Kidney (tissue), 14 donors: ENCODE measurements around the gene NFYC. TPM values are rescaled to one million over a fixed set of nuclear protein-coding genes. Genes with fewer than 3 reads are reported as not detected.

ENCODE experiments used
- DNase-seq, 5 donors: peaks; one replicate each; pipeline ENCODE4 v3.0.0-alpha.2; 2013 to 2020
- FAIRE-seq: peaks from 2 replicates; lab custom pipeline; 2012; peaks lifted over from hg19 to GRCh38; lab: Jason Lieb, UNC
- H3K27ac ChIP-seq, 2 donors: one replicate each; pipeline ENCODE4 v1.7.0; 2013; ENCODE audit warnings: low read depth in 2 of 2, low read length in 2 of 2, inconsistent platforms in 1 of 2
- H3K27me3 ChIP-seq: one replicate; pipeline ENCODE4 v1.7.1; 2013; ENCODE audit warnings: low read length, inconsistent platforms; ENCODE audit not compliant: control insufficient read depth, insufficient read depth
- H3K36me3 ChIP-seq, 3 donors: one replicate each; pipeline versions ENCODE4 v1.7.0 to v1.7.1; 2013; ENCODE audit warnings: low read length in 3 of 3, control low read depth in 1 of 3, inconsistent platforms in 1 of 3; ENCODE audit not compliant: insufficient read depth in 3 of 3, control insufficient read depth in 2 of 3
- H3K4me1 ChIP-seq, 3 donors: one replicate each; pipeline versions ENCODE4 v1.7.0 to v1.7.1; 2013; ENCODE audit warnings: low read length in 3 of 3, inconsistent platforms in 1 of 3, low read depth in 1 of 3; ENCODE audit not compliant: control insufficient read depth in 2 of 3, insufficient read depth in 2 of 3
- H3K4me3 ChIP-seq, 3 donors: one replicate each; pipeline versions ENCODE4 v1.7.0 to v1.8.1; 2013; ENCODE audit warnings: low read length in 3 of 3, control low read depth in 1 of 3, inconsistent platforms in 1 of 3
- H3K9ac ChIP-seq, 3 donors: one replicate each; pipeline versions ENCODE4 v1.7.0 to v1.7.1; 2013; ENCODE audit warnings: low read length in 3 of 3, control low read depth in 1 of 3, inconsistent platforms in 1 of 3
- H3K9me3 ChIP-seq, 3 donors: one replicate each; pipeline versions ENCODE4 v1.7.0 to v1.7.1; 2013; ENCODE audit warnings: low read length in 3 of 3, control low read depth in 1 of 3, inconsistent platforms in 1 of 3; ENCODE audit not compliant: control insufficient read depth in 2 of 3, insufficient read depth in 1 of 3
- intact Hi-C: fragments of 100-400 bp; cut with DNase I; formaldehyde crosslinking; loops from one replicate; pipeline ENCODE4 v1.11.1; 2022
- polyA plus RNA-seq: library from polyadenylated mRNA; stranded (reverse); fragments of 350-450 nt; fragmentation: Illumina TruSeq; extraction: RNeasy Lipid Tissue Mini Kit (QIAGEN cat#74804); gene quantifications from one replicate; pipeline ENCODE4 v1.2.3, GENCODE V29; 2014; ENCODE audit warnings: low read depth, low replicate concordance; ENCODE audit not compliant: insufficient read depth
- total RNA-seq: library from RNA; stranded (reverse); fragmentation: NEBNext Ultra II Directional; extraction: Animal tissue kit (Norgen Biotek cat#: 25700); gene quantifications from one replicate; pipeline ENCODE4 v1.2.1, GENCODE V29; 2021
- TF ChIP-seq, protein P1 (sequence below): IDR thresholded peaks from 3 replicates; pipeline ENCODE4 v1.5.1; 2012; ENCODE audit warnings: mild to moderate bottlenecking, moderate library complexity, borderline replicate concordance; ENCODE audit not compliant: insufficient read depth; ENCODE audit errors: extremely low read depth
- donor health status: control.
- donor health status: control.
- donor health status: control.
- donor health status: control.
- donor health status: control.
- donor health status: DM: yes; HTN: yes; CAD: no.
- donor health status: Normal renal cell carcinoma (clear cell type).

NFYC gene
- total and polyA plus RNA-seq, 2 donors from 2014 or later = 52.1 to 69.3 TPM

DNA sequence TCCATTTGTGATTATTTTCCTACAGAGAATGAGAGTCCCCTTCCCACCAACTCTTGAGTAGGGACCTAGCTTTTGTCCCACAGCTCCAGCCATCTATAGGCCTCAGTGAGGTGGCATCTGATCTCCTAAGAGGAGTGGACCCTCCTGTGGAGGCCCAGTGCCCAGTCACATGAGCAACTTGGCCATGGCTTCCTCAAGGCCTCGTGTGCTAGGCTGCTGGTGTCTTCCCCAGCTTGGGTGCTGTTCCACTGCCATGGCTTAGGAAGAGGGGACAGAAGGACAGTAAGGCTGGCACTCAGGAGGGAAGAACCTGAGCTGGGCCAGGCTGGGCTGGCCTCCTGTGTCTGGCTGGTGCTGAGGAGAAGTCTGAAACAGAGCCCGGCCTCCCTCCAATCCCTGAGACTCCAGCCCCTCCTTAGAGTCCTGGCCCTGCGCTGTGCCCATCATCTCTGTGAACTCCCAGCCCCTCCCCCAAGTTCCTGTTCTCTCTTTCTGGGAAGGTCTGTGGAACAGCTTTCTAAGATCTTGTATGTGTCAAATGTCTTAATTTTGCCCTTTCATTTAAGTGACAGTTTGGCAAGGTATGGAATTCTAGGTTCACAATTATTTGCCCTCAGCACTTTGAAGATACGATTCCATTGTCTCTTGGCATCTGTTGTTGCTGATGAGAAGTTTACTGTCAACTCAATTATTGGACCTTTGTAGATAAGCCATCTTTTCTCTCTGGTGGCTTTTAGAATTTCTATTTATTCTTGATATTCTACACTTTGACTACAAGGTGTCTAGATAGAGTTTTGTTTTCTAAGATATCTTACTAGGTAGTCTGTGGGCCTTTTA lies 85.0 kb downstream of the NFYC start:
- Histone ChIP-seq H3K4me1 (no peaks in the 10 kb centered on the region), H3K9ac (no peak overlapping the region), H3K9me3 (no peaks in the 10 kb centered on the region), H3K27ac (no peak overlapping the region), H3K27me3 (no peaks in the 10 kb centered on the region), H3K36me3 (peaks cover 0 to 6% (median 2%) of the 10 kb centered on the region in 3 donors), H3K4me3 (no peak overlapping the region)
- DNase-seq (no peak), FAIRE-seq (no peak)
- intact Hi-C loops = no loop called here
- TF ChIP-seq, protein P1, sequence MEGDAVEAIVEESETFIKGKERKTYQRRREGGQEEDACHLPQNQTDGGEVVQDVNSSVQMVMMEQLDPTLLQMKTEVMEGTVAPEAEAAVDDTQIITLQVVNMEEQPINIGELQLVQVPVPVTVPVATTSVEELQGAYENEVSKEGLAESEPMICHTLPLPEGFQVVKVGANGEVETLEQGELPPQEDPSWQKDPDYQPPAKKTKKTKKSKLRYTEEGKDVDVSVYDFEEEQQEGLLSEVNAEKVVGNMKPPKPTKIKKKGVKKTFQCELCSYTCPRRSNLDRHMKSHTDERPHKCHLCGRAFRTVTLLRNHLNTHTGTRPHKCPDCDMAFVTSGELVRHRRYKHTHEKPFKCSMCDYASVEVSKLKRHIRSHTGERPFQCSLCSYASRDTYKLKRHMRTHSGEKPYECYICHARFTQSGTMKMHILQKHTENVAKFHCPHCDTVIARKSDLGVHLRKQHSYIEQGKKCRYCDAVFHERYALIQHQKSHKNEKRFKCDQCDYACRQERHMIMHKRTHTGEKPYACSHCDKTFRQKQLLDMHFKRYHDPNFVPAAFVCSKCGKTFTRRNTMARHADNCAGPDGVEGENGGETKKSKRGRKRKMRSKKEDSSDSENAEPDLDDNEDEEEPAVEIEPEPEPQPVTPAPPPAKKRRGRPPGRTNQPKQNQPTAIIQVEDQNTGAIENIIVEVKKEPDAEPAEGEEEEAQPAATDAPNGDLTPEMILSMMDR = no peak

DNA sequence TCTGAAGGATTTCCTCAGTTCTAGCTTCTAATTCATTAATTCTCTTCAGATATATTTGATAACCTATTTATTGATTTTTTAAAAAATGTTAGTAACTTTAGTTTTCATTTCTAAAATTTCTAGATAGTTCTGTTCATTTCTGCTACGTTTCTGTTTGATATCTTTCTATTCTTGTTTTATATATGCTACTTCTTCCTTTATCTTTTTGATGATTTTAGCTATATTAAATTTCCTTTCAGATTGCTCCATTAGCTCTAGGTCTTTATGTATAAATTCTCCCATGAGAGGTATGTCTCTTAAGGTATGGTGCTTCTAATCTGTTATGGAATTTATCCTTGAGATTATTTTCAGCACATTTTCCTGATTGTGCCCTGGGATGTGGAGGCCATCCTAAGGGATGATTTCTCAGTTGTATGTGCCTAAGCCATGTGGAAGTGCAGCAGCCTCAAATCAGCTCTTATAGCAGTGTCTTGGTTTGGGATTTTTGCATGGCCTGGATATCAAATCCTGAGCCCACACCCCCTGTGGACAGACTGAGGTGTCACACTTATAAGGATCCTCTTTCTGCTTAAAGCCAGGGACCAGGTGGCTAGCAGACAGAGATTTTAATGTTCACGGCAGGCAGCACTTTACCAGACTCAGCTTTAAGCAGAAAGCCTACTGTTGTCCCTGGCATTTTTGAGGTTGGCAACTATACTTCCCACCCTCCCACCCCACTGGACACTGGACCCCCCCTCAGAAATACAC lies 85.9 kb downstream of the NFYC start:
- Histone ChIP-seq H3K4me1 (peaks cover 0 to 3% (median 0%) of the 10 kb centered on the region in 3 donors), H3K4me3 (no peak overlapping the region), H3K36me3 (no peaks in the 10 kb centered on the region), H3K27ac (no peak overlapping the region), H3K27me3 (no peaks in the 10 kb centered on the region), H3K9me3 (no peaks in the 10 kb centered on the region), H3K9ac (no peak overlapping the region)
- intact Hi-C loops = no loop called here
- FAIRE-seq = no peak
- DNase-seq = no peak
- TF ChIP-seq, protein P1 = no peak

DNA sequence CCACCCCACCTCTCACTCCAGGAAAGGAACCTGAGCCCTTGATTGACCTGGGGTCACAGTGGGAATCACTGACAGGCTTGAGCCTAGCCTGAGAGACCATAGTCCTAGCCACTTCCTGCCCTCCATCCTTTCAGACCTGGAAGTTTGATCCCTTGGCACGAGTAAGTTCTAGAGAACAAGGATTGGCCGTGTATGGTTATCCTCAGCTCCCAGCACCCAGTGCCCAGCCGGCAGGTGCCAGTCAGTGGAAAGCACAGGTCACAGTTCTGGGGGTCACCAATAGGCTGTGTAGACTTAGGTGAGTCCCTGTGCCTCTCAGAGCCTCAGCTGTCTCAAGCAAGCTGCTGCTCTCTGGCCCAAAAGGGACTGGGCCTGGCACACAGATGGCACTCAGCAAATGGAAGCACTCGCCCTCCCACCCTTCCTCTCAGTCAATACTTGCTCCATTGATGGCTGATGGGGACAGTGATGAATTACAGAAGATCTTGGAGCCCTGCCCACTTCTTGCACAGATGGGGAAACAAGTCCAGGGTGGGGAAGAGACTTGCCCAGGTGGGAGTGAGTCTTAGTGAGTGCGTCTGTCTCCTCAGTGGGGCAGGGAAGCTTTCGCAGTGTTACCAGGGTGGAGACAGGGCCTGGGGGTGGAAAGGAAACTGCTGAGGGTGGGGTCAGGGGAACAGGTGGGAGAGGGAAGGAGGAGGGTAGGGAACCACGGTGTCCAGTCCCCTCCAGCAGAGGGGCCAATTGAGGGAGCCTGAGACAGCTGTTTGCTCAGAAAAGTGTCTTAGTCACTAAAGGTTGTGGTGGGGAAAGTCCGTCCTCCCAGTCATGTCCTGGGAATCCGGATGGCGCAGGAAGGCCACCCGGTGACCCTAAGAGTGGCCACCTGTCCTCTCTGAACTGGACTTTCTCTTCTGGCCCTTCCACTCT lies 89.4 kb downstream of the NFYC start:
- H3K4me3 ChIP-seq = no peak overlapping the region
- TF ChIP-seq, protein P1 = no peak
- H3K9ac ChIP-seq = no peak overlapping the region
- DNase-seq (no peak), FAIRE-seq (no peak)
- intact Hi-C loops = no loop called here
- H3K27me3 ChIP-seq = no peaks in the 10 kb centered on the region
- no peaks in the 10 kb centered on the region for H3K36me3 ChIP-seq
- H3K27ac ChIP-seq = no peak overlapping the region
- H3K9me3 ChIP-seq = no peaks in the 10 kb centered on the region
- peaks cover 0 to 9% (median 0%) of the 10 kb centered on the region in 3 donors for H3K4me1 ChIP-seq
